ENCODE measurements around the gene PARD6G.

GRCh38 chr18:80254971-80255500 is 7.7 kb upstream of the PARD6G start:
- TF ChIP-seq POLR2AphosphoS2 (IDR thresholded peaks at IDR 0.05; ENCODE audit: low read depth, low read length) (no peak), GTF3A (CRISPR knock-in tag; conservative IDR thresholded peaks at IDR 0.05) (no peak), BRF2 (CRISPR knock-in tag; IDR thresholded peaks at IDR 0.05) (no peak)

Data from HepG2 (cell line).